IPS DF 6.9 (cell line): ENCODE results near the gene TMEM169.
"Not testable (repeated sequence)": the region's sequence is repeated elsewhere in the genome, so short reads cannot be mapped to it uniquely, and the experiment has no call there.

Source experiments
- DNase-seq: peaks from one replicate; pipeline ENCODE4 v3.0.0-alpha.2; 2013; ENCODE audit warnings: low read depth, low spot score
- H3K27ac ChIP-seq: one replicate; pipeline ENCODE4 v1.5.1; 2013; ENCODE audit warnings: low read length, control low read depth
- H3K27me3 ChIP-seq: 2 replicates; pipeline ENCODE4 v1.6.1; 2013; ENCODE audit warnings: mild to moderate bottlenecking, low read length; ENCODE audit not compliant: control insufficient read depth, insufficient read depth
- H3K36me3 ChIP-seq: 2 replicates; pipeline ENCODE4 v1.6.1; 2013; ENCODE audit warnings: low read length; ENCODE audit not compliant: control insufficient read depth, insufficient read depth
- H3K4me1 ChIP-seq: 2 replicates; pipeline ENCODE4 v1.6.1; 2013; ENCODE audit warnings: low read length; ENCODE audit not compliant: control insufficient read depth, insufficient read depth
- H3K4me3 ChIP-seq: 2 replicates; pipeline ENCODE4 v1.5.1; 2013; ENCODE audit warnings: mild to moderate bottlenecking, low read length
- H3K9me3 ChIP-seq: 2 replicates; pipeline ENCODE4 v1.6.1; 2013; ENCODE audit warnings: low read length, inconsistent platforms; ENCODE audit not compliant: control insufficient read depth, insufficient read depth
- WGBS: extraction: QIAGEN DNeasy Blood & Tissue Kit; methylation state at CpG from one replicate; pipeline ENCODE4 v1.1.7; 2013; ENCODE audit warnings: mixed read lengths, missing lambda C conversion rate; ENCODE audit not compliant: insufficient read length, insufficient coverage; 5-methylcytosine and 5-hydroxymethylcytosine counted together

The TMEM169 gene

GRCh38 chr2:216070195-216070594 lies 11.5 kb upstream of the TMEM169 start:
- no CpG with 5 or more reads among the region's 6 CpGs for WGBS
- no peaks in the 10 kb centered on the region for H3K36me3 ChIP-seq
- no peak for DNase-seq

GRCh38 chr2:216071111-216071851 lies 10.4 kb upstream of the TMEM169 start:
- DNase-seq: no peak
- WGBS: no CpG with 5 or more reads among the region's 12 CpGs
- no peaks in the 10 kb centered on the region for H3K27me3 ChIP-seq
- no peaks in the 10 kb centered on the region for H3K9me3 ChIP-seq
- H3K27ac ChIP-seq: no peak overlapping the region
- H3K4me1 ChIP-seq: no peaks in the 10 kb centered on the region
- no peak overlapping the region for H3K4me3 ChIP-seq
- H3K36me3 ChIP-seq: no peaks in the 10 kb centered on the region

More at GRCh38 chr2:216070195-216070594, 11.5 kb upstream of the TMEM169 start:
- no peaks in the 10 kb centered on the region for H3K4me1 ChIP-seq
- H3K27me3 ChIP-seq: no peaks in the 10 kb centered on the region
- H3K27ac ChIP-seq: no peak overlapping the region
- no peaks in the 10 kb centered on the region for H3K9me3 ChIP-seq
- no peak overlapping the region for H3K4me3 ChIP-seq

GRCh38 chr2:216072473-216072872 lies 9.2 kb upstream of the TMEM169 start:
- Histone ChIP-seq H3K4me3 (no peak overlapping the region), H3K27me3 (no peaks in the 10 kb centered on the region), H3K9me3 (no peaks in the 10 kb centered on the region), H3K27ac (no peak overlapping the region), H3K36me3 (no peaks in the 10 kb centered on the region), H3K4me1 (no peaks in the 10 kb centered on the region)
- no peak for DNase-seq

- Histone ChIP-seq H3K4me1 (no peaks in the 10 kb centered on the region), H3K9me3 (no peaks in the 10 kb centered on the region), H3K27me3 (no peaks in the 10 kb centered on the region), H3K4me3 (no peak overlapping the region), H3K27ac (no peak overlapping the region), H3K36me3 (no peaks in the 10 kb centered on the region)
- DNase-seq: no peak
These were observed 7.9 kb upstream of the TMEM169 start for GRCh38 chr2:216073773-216074172.

- DNase-seq: no peak
- H3K9me3 ChIP-seq: no peaks in the 10 kb centered on the region
- H3K36me3 ChIP-seq: no peaks in the 10 kb centered on the region
- no peaks in the 10 kb centered on the region for H3K4me1 ChIP-seq
- no peak overlapping the region for H3K4me3 ChIP-seq
- no CpG with 5 or more reads among the region's 1 CpG for WGBS
- no peak overlapping the region for H3K27ac ChIP-seq
- H3K27me3 ChIP-seq: no peaks in the 10 kb centered on the region
These were observed 7.3 kb upstream of the TMEM169 start for GRCh38 chr2:216074380-216074779.

- WGBS: no CpG with 5 or more reads among the region's 1 CpG
- H3K27ac ChIP-seq: no peak overlapping the region
These were observed 6.9 kb upstream of the TMEM169 start for GRCh38 chr2:216074794-216075193.

GRCh38 chr2:216075510-216076485 lies 5.9 kb upstream of the TMEM169 start:
- no CpG with 5 or more reads among the region's 6 CpGs for WGBS
- no peaks in the 10 kb centered on the region for H3K4me1 ChIP-seq
- H3K27ac ChIP-seq: no peak overlapping the region
- H3K9me3 ChIP-seq: no peaks in the 10 kb centered on the region
- DNase-seq: no peak
- no peak overlapping the region for H3K4me3 ChIP-seq
- H3K27me3 ChIP-seq: no peaks in the 10 kb centered on the region
- H3K36me3 ChIP-seq: no peaks in the 10 kb centered on the region

More at GRCh38 chr2:216074794-216075193, 6.9 kb upstream of the TMEM169 start:
- no peaks in the 10 kb centered on the region for H3K36me3 ChIP-seq
- H3K4me3 ChIP-seq: no peak overlapping the region
- no peaks in the 10 kb centered on the region for H3K27me3 ChIP-seq
- DNase-seq: no peak
- no peaks in the 10 kb centered on the region for H3K9me3 ChIP-seq
- no peaks in the 10 kb centered on the region for H3K4me1 ChIP-seq

GRCh38 chr2:216078776-216079175 lies 2.9 kb upstream of the TMEM169 start:
- no peak for DNase-seq
- H3K4me3 ChIP-seq: no peak overlapping the region
- no CpG with 5 or more reads among the region's 1 CpG for WGBS
- H3K4me1 ChIP-seq: peaks cover 2% of the 10 kb centered on the region; the same call in 1 of the 2 replicates
- H3K9me3 ChIP-seq: no peaks in the 10 kb centered on the region
- H3K36me3 ChIP-seq: no peaks in the 10 kb centered on the region
- no peaks in the 10 kb centered on the region for H3K27me3 ChIP-seq
- H3K27ac ChIP-seq: no peak overlapping the region

- H3K9me3 ChIP-seq, H3K36me3 ChIP-seq, H3K4me1 ChIP-seq, H3K27ac ChIP-seq, H3K4me3 ChIP-seq, H3K27me3 ChIP-seq, DNase-seq: not testable (repeated sequence)
- no CpG with 5 or more reads among the region's 10 CpGs for WGBS
These were observed 1.7 kb upstream of the TMEM169 start for GRCh38 chr2:216080048-216080447.

- H3K9me3 ChIP-seq: no peaks in the 10 kb centered on the region
- H3K4me1 ChIP-seq: peaks cover 7% of the 10 kb centered on the region
- H3K27me3 ChIP-seq: no peaks in the 10 kb centered on the region
- H3K36me3 ChIP-seq: no peaks in the 10 kb centered on the region
- H3K27ac ChIP-seq: no peak overlapping the region
- H3K4me3 ChIP-seq: peak overlapping the region; percentile 84; the same call in 1 of the 2 replicates
- no CpG with 5 or more reads among the region's 1 CpG for WGBS
- DNase-seq: no peak
These were observed 707 bp upstream of the TMEM169 start for GRCh38 chr2:216081012-216081411.
